GM12872 (cell line): ENCODE data around the gene ACBD6.

Source experiments
- TF ChIP-seq, protein P1 (sequence below): IDR thresholded peaks from 3 replicates; pipeline ENCODE4 v1.5.1; 2011; ENCODE audit warnings: low read depth, mild to moderate bottlenecking, low read length, moderate library complexity; ENCODE audit not compliant: insufficient read depth

The ACBD6 gene

DNA sequence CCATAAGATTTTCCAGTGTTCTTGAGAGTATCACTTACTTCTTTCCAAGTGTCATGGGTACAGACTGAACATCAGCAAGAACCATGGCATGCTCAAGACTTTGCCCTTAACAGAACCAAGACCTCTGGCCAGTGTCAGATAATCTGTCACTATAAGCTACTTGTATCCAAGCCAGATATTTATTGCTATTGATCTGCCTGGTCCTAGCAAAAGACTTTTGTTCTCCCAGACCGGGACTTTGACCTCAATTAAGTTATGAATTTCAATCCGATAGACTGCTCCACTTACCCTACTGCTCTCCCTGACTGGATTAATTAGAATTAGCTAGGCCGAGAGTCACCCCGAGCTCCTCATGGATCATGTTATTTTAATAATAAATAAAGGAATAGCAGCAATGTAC, 129.6 kb downstream of the ACBD6 start:
- TF ChIP-seq, protein P1, sequence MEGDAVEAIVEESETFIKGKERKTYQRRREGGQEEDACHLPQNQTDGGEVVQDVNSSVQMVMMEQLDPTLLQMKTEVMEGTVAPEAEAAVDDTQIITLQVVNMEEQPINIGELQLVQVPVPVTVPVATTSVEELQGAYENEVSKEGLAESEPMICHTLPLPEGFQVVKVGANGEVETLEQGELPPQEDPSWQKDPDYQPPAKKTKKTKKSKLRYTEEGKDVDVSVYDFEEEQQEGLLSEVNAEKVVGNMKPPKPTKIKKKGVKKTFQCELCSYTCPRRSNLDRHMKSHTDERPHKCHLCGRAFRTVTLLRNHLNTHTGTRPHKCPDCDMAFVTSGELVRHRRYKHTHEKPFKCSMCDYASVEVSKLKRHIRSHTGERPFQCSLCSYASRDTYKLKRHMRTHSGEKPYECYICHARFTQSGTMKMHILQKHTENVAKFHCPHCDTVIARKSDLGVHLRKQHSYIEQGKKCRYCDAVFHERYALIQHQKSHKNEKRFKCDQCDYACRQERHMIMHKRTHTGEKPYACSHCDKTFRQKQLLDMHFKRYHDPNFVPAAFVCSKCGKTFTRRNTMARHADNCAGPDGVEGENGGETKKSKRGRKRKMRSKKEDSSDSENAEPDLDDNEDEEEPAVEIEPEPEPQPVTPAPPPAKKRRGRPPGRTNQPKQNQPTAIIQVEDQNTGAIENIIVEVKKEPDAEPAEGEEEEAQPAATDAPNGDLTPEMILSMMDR: no peak

DNA sequence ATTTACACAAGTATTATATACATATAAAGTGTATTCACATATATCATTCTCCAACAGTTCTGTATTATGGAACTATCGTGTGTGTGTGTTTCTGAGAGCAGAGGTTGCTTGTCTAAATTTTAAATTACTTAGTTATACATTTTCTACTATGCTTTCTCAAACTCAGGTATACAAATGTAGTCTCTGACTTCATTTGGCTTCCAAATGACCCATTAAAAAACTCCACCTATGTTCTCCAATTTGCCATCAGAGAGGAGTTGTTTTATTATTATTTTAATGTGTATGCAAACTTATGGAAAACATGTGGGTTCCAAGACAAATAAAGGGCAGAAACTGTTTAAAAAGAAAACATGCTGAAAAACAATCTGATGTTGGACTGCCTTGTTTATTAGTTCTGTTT, 131.8 kb downstream of the ACBD6 start:
- TF ChIP-seq, protein P1: no peak

- TF ChIP-seq, protein P1: no peak
Observed at GRCh38 chr1:180370188-180370587, 132.2 kb downstream of the ACBD6 start.

GRCh38 chr1:180369061-180369460, 133.3 kb downstream of the ACBD6 start:
- TF ChIP-seq, protein P1: no peak

- TF ChIP-seq, protein P1: no peak
Observed at GRCh38 chr1:180366371-180367068, 135.9 kb downstream of the ACBD6 start.

GRCh38 chr1:180365039-180365438, 137.3 kb downstream of the ACBD6 start:
- TF ChIP-seq, protein P1: peak; percentile 43; the same call in 1 of the 3 replicates

DNA sequence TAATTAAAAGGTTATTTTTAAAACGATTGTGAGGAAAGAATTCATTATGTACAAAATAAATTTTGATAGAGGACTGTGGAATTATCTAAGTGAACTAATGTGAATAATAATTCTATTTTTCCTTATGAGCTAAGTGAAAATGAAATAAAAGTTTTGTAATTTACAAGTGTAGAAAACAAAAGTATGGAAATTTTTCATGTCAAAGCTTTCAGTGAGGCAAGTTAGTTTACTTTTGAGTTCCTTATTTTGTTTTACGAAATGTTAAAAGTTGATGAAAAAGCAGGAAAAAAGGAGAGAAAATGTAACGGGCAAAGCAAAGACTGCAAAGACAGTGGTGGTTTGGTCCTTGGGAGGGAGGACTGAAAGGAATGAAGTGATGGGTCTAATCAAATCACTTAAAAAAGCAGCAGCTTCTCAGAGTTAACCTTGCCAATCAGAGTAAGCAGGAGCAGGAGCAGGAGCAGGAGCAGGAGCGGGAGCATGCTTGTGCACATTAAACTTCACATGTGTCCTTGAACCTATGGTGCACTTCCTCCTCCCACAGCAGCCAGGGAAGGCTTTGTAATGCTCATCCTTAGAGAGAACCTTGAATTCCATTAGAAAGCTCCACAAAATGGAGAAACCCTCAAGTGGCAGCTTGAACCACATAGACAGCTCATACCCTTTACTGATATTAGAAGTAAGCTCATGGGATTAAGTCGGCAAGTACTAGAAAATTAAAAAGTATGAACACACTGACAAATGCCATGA, 139.0 kb downstream of the ACBD6 start:
- TF ChIP-seq, protein P1: no peak
